Measurements from ENCODE around the gene CFAP54.
"Not testable (repeated sequence)": the region's sequence is repeated elsewhere in the genome, so short reads cannot be mapped to it uniquely, and the experiment has no call there.

The CFAP54 gene

DNA sequence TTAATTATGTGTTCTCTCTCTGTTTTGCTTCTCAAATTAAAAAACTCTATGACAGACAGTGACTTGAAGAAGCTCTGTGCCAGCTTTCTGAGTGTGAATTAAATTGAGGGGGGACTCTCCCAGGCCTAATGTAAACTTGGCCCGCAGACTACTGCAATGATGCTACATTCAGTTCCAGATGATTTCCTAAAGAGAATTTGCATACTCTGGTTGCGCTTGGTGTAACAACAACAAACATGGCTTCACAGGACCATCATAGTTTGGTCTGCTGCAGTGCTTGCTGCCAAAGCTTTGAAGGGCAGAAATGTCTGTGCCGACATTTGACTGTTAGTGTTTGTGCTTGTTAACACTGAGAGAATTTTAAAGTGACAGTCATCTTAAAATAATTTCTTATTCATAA lies 25.0 kb downstream of the CFAP54 start:
- no peak for DNase-seq

DNA sequence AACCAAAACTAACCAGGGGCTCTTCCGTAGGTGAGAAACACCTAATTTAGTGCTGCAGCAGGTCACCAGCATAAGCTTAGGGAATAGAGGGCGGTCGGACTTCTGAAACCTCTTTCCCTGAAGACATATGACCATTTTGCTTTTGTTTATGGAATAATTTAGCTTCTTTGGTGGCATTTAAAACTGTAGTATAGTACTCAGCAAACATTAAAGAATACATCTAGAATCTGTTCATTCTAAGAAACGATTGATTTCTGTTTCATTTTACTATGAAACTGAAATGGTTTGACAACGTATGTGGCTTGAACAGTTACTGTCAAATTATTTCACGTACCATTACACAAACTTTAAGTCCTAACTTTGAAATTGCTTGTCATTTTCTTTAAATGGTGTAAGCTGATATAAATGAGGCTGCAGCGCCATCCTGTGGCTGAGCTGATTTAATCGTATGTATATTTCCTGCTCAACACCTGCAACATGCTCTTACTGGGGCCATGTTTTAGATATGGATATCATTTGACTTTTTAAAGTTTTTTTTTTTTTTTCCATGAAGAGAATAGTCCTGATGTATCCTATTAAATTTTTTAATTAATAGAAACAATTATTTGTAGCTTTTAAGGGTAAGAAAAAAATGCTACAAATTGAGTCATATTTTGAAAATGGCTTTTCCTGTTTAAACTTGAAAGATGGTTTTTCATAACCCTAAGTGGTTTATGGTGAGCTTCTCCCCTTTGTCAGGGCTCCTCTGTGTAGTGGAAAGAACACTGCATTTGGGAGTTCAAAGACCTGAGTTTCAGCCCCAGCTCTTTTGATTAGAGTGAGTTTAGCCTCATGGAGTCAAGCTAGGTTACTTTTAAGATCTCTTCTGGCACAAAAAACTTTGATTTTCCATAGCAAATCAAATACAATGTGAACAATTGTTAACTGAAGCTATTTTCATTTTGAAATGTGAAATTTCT lies 27.4 kb downstream of the CFAP54 start:
- DNase-seq: peak in 47 of 56 donors; percentile 2 to 88 (median 36)

DNA sequence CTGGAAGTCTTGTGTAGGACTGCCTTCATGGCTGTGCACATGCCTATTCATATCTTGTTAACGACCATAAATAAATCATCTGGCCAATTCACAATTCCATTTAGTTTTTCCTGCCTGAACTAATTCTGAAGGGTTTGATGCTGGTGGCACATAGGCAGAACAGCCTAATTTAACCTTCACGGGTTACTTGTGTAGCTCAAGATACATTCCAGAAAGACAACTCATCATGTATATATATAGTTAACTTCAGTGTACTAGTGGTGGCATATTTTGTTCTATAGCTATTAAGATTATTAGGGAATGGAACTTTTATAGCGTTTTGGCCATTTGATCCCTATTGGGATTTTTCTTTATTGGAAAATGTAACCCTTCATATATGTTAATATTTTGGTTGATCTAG lies 31.4 kb downstream of the CFAP54 start:
- DNase-seq: no peak

DNA sequence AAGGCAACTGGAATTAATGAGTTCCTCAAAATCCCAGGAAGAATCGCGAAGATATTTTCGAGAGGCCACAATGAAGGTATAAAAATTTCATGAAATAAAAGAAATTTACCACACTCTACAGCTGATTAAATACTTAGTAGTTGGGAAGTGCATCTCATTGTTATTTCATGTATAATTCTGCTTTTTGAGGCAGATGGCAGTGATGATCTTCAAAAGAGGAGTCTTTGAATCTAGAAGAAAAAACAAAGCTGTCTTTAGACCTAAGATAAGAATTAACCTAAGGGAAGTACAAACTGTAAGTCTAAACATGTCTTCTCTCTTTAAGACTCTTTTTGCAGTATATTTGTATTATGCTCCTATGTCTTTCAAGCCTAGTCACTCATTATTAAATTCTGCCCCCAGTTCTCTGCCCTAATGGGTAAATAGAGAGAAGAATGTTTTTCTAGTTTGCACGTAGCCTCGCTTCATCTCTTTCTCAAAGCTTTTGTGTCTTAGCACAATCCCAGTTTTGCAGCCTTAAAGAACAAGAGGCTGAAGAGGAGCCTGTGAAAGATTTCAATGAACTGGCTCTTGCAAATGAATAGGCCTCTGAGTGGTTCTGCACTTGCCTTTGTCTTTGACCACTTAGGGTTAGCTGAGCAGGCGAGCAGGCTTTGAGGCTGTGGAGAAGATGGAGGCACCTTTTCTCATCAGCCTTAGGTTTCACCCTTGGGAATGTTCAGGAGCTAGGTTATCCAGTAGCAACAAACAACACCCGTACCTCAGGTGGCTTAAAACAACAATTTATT lies 32.7 kb downstream of the CFAP54 start:
- DNase-seq: no peak

DNA sequence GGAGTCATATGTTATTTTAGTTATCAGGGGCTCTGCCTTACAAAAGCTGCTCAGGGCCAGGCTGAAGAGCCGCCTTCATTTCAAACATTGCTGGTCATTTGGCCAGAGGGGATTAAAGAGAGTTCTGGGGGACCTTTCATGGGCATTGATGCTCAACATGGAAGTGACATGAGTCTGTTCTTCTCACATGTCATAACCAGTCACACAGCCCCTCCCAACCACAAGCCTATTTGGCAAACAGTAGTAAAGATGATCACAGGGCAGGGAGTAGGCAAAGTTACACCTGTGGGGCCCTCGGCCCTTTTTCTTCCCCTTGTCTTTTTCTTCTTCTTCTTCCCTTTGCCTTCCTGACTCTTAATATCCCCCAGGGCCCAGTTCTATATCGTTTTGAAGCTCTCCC lies 33.3 kb downstream of the CFAP54 start:
- DNase-seq: no peak

DNA sequence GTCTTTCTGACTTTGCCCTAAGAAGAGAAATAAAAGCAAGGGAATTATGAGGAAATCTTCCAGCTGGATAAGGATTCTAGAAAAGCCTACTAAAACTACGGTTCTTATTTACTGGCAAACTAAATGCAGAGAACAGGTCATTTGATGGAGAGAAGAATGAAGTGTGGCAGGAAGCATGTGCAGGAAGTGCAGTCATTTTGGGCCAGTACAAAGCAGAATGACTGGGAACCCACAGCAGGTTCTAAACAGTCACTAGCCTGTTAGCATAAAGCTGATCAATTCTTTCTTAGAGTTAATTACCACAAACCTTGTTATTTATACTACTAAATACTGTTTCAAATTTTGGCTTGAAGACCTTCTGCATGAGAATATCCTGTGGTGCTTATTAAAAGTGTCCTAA lies 36.7 kb downstream of the CFAP54 start:
- DNase-seq: no peak

DNA sequence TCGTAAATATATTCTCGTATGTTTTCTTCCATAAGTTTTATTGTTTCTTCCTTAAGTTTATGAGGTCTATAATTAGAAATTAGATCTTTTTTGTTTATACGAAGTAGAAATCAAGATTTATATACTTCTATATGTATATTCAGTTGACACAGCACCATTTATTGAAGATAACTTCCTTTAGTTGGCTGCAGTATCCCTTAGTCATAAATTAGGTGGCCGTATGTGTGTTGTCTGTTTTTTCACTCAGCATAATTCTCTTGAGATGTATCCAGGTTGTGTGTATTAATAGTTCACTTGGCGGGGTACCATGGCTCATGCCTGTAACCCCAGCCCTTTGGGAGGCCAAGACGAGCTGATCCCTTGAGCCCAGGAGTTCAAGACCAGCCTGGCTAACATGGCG lies 40.5 kb downstream of the CFAP54 start:
- DNase-seq: no peak

DNA sequence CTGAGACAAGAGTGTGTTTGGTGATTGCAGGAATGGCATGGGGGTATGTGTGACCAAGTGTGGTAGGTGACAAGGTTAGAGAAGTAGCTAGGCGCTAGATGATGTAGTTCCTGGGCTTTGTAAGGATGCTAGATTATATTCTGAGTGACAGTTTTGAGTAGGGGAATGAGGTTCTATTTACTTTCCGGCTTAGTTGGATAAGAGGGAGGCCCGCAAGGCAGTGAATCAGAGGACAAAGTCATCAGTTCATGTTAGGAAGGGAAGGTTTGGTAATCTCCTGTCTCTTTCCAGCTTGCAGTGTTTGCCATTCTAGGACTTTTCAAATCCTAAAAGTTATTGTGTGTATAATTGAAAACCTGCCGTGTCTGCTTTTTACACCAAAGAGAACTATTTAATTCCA lies 45.0 kb downstream of the CFAP54 start:
- no peak for DNase-seq

DNA sequence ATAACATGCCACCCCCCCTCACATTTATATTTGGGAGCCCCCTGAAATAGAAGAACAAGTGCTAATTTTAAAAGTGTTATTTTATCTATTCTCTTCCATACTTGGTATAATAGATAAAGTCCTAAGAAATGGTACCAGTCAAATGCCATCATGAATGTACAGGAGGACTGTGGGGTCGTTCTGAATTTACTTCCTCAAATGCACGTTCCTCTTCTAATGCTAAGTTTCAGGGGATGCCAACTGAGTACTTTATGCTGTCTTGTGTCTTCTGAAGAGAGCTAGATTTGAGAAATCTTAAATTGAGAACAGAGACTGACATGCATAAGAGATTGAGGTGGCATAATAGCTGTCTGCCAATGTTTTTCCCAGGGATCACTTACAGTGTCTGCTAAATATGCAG lies 59.0 kb downstream of the CFAP54 start:
- DNase-seq: no peak

DNA sequence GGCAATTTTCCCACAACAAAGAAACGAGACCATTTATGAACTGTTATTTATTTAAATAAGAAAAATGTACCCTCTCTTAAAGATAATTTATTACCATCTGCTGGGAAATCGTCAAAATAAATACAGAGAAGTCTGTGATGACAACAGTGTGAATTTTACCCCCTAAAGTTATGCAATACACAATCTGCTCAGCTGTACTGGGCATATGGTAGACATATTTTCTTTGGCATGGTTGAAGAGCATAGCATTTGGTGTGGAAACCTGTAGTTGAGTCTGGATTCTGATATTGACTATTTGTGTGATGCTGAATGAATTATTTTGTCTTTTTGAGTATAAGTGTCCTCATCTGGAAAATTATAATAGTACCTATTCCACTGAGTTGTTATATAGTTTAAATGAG lies 60.0 kb downstream of the CFAP54 start:
- DNase-seq: no peak

DNA sequence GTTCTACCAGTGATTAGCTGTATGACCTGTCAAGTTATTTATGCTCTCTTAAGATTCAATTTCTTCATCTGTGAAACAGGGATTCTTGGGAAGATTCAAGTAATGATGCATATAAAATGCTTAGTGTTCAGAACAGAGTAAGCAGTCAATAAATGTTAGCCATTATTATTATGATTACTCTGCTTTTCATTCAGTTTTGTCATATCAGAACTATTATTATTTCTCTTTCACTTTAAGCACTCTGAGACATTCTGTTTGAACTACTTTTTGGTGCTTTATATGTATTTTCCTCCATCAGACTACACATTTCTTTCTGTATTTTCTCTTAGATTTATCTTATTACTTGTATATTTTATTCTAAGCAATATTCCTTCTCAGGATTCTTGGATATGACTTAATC lies 81.2 kb downstream of the CFAP54 start:
- DNase-seq: no peak

DNA sequence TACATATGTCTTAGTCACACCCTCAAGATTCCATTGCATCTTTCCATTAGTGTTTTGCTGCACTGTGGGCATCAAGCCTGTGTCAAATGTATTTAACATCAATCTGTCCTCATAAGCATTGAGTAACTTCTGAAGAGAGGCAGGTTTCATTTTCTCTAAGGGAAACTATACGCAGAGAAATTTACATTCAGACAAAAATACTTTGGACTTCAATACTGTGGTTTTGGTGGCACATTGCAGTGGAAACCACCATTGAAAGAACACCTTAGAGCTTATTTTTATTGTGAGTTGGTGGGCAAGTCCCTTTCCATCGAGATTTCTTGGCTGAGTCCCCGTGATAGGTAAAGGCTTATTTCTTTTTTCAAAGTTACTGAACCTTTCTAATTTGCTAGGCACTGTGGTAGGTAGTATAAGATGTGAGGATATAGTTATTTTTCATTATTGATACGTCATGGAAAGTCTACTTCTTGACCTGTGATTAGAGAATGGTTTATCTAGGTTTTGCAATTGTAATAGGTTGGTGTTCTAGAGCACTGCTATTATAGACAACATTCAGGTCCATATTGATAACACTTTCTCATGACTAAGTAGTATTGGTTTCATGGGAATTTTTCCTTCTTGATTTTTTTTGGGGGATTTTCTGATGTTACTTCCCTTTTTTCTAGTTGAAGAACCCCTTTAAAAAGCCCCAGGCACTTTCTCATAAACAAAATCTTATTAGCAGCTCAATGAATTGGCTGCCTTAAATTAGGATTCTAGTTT lies 81.9 kb downstream of the CFAP54 start:
- DNase-seq: no peak

DNA sequence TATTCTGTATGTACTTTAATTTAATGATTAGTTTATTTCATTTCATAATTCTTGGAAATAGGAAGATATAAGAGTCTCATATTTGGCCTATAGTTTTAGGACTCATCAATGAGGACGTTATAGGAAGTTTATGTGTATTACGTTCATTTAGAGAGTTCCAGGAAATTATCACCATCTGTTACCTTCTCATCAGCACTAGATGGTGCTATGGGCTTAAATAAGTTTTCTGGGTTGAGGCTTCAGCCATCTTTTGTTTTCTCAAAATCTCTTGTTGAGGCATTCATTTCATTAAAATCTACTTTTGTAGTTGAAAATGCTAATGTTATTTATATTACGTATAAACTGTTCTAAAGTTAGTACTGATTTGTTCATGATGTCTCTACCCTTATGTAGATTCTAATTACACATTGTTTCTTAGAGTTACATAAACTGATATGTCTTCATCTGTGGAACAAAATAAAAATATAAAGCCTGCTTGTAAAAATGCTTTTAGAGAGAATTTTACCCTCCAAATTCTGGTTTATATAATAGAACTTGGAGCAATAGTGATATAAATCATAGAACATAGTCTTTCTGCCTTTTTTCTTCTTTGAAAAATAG lies 89.2 kb downstream of the CFAP54 start:
- DNase-seq: no peak

DNA sequence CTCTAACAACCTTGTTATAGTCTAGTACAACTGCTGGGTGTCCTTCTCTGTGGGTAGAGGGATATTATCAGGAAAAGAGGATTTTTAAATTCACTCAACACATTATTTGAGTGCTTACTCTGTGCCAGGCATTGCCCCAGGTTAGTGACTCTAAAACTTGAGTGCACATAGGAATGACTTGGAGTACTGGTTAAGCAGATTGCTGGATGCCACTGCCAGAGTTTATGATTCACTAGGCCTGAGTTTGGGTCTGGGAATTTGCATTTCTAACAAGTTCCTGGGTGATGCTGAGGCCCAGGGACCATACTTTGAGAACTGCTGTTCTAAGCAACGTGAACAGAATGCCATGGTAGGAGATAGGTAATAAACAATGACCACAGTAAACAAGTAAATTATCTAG lies 96.6 kb downstream of the CFAP54 start:
- no peak for DNase-seq

DNA sequence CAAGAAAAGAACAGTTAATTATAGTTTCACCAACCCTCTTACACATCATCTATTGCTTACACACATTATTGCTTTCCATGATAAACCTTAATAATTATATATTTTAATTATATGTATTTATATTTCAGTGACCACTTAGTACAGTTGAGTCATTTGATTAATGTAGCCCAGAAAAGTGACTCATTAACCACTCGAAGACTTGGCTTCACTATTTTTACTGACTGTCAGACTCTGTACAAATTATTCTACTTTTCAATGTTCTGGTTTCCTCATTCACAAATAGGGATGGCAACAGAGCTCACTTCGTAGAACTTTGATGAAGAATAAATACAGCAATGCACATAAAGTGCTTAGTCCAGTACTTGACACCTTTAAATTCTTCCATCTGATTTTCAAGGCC lies 98.3 kb downstream of the CFAP54 start:
- DNase-seq: no peak

DNA sequence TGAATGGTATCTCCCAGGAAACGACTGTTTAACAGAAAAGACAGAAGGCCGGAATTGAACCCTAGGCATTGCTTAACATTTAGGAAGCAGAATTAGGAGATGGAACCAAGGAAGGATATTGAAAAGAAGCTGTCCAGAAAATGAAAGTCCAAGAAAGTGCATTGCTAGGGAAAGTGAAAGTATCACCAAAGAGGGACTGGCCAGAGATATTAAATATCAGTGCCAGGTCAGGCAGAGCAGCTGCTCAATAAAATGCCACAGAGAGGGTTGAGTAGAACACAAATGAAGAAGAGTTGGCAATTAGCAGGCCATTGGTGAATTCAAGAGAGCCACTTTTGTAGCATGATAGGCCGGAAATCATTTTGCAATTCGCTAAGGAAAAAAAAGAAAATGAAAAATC lies 101.6 kb downstream of the CFAP54 start:
- no peak for DNase-seq

DNA sequence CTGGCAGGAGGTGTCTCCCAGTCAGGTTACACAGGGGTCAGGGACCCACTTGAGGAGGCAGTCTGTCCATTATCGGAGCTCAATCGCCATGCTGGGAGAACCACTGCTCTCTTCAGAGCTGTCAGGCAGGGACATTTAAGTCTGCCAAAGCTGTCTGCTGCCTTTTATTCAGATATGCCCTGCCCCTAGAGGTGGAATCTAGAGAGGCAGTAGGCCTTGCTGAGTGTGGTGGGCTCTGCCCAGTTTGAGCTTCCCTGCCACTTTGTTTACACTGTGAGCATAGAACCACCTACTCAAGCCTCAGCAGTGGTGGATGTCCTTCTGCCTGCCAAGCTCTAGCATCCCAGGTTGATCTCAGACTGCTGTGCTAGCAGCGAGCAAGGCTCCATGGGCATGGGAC lies 115.0 kb downstream of the CFAP54 start:
- DNase-seq: not testable (repeated sequence)

DNA sequence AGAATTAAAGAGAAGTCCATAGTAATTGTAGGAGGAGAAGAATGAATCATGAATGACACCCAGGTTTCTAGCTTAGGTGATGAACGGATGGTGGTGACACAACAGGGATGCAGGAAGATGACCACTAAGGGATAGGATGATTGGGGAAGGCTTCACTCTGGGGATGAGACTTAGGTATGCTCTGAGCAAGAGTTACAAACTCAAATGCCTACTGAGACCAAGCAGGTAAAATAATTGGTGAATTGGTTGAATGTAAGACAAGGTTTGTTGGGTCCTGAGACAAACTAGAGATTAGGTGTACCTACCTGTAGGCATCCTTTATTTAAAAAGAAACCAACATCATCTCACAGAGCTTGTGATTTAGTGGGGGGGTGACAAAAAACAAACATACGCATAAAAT lies 116.3 kb downstream of the CFAP54 start:
- DNase-seq: no peak

DNA sequence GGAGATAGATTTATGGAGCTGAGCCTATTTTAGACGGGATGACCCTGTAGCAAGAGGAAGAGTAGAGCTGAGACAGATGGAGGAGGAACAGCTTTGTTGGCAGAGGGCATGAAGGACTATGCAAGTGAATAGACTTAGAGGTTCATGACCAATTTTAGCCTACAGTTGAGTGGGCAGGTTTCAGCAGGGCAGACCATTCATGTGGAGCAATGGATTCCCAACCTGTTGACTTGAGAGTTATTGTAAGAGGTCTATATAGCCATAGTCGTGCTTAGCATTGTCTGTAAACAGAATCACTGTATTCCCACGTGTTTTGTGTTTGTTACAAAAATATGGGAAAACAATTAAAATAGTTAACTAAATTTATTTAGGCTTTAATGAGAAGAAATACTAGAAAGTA lies 116.8 kb downstream of the CFAP54 start:
- no peak for DNase-seq

DNA sequence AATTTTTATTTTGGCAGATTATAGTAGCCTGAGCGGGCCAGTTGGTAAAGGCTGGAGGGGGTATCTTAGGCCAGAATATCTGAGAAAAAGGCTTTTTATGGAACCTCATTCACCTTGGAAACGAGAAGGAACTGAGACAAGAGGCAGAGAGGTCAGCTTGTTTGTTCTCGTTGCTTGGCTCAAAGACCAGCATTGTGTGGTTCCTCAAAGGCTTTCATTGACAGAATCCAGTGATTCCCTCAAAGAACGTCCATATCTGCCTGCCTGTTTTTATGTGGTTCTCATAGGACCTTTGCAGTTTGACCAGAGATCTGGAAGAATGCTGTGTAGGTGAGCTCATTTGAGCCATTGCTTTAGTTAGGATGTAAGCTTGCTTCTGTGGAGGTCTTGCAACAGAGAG lies 117.3 kb downstream of the CFAP54 start:
- peak in 3 of 56 donors; percentile 0 to 1 (median 1) for DNase-seq

DNA sequence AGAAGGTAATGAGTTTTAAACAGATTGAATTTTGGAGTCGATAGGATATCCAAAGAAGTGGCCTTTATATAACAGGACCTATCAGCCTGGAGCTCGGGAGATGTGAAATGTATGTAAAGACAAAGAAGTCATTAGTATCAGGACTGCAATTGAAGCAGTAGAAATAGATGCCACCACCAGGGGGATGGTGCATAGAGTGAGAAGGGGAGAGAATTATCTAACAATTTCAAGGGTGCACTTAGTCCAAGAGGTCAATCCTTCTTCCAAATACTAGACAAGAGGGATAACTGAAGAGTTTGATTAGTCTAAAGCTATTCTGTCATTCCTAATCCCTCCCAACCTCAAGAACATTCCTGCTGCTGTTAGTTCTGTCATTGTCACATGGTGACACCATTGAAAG lies 127.8 kb downstream of the CFAP54 start:
- no peak for DNase-seq

Measured in nucleus accumbens (tissue), 56 donors.